B cell (primary cell): Measurements from ENCODE around the gene FOXI1.

ENCODE experiments used
- EZH2 ChIP-seq: IDR thresholded peaks from 2 replicates; pipeline ENCODE4 v1.6.1; 2012; ENCODE audit warnings: borderline replicate concordance, low read depth, mild to moderate bottlenecking, moderate library complexity, low read length; ENCODE audit not compliant: insufficient read depth, poor library complexity, severe bottlenecking
- TF ChIP-seq, protein P1 (sequence below): fragments of 200-600 bp; IDR thresholded peaks from one replicate; pipeline ENCODE4 v1.8.0; 2022; ENCODE audit warnings: antibody characterized with exemption, mild to moderate bottlenecking

DNA sequence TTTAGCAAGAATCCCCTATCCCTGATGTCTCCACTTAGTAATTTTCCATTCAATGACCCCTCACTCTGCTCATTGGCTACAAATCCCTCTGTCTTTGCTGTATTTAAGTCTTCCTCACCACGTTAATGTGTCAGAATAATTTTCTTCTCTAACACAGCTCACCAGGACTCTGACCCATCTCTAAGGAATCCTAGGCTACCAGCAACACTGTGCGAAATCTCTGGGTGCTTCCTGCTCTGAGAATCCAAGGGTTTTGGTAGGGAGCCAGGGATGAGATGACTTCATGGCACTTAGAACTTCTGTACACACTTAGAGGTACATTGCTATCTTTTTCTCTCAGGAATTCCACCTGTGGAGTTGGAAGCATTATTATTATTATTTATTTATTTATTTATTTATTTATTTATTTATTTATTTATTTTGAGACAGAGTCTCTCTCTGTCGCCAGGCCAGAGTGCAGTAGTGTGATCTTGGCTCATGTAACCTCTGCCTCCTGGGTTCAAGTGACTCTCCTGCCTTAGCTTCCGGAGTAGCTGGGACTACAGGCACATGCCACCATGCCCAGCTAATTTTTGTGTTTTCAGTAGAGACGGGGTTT lies 53.5 kb downstream of the FOXI1 start:
- TF ChIP-seq, protein P1, sequence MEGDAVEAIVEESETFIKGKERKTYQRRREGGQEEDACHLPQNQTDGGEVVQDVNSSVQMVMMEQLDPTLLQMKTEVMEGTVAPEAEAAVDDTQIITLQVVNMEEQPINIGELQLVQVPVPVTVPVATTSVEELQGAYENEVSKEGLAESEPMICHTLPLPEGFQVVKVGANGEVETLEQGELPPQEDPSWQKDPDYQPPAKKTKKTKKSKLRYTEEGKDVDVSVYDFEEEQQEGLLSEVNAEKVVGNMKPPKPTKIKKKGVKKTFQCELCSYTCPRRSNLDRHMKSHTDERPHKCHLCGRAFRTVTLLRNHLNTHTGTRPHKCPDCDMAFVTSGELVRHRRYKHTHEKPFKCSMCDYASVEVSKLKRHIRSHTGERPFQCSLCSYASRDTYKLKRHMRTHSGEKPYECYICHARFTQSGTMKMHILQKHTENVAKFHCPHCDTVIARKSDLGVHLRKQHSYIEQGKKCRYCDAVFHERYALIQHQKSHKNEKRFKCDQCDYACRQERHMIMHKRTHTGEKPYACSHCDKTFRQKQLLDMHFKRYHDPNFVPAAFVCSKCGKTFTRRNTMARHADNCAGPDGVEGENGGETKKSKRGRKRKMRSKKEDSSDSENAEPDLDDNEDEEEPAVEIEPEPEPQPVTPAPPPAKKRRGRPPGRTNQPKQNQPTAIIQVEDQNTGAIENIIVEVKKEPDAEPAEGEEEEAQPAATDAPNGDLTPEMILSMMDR, result no peak
- TF ChIP-seq EZH2, result no peak
